Endothelial cell of umbilical vein (primary cell): Measurements from ENCODE around the gene FSIP1. TPM values are rescaled to one million over a fixed set of nuclear protein-coding genes. Genes with fewer than 3 reads are reported as not detected.

ENCODE experiments used
- BruUV-seq: library from RNA; stranded (reverse); fragments of 400-500 nt; replicated peaks from 2 replicates; lab custom pipeline; 2021; lab: Mats Ljungman, UMichigan
- CTCF ChIA-PET: fragments of 300-600, 350-600 bp; sonication (Branson Sonifier 250); formaldehyde crosslinking; loops from one replicate; lab custom pipeline; 2021; ENCODE audit warnings: antibody characterized with exemption, inconsistent platforms; lab: Charles Lee
- POLR2A ChIA-PET: fragments of 300-600, 350-600 bp; sonication (Branson Sonifier 250); formaldehyde crosslinking; loops from one replicate; lab custom pipeline; 2021; ENCODE audit warnings: antibody characterized with exemption, inconsistent platforms; lab: Charles Lee
- DNase-seq: peaks from one replicate; pipeline ENCODE4 v3.0.0-alpha.2; 2011; ENCODE audit warnings: low read depth, low spot score
- FAIRE-seq: peaks from 2 replicates; lab custom pipeline; 2011; peaks lifted over from hg19 to GRCh38; lab: Jason Lieb, UNC
- H2AFZ ChIP-seq: 2 replicates; pipeline ENCODE4 v1.6.0; 2012; ENCODE audit warnings: low read depth, low read length, control low read depth, inconsistent platforms
- H3K27ac ChIP-seq: 2 replicates; pipeline ENCODE4 v1.5.1; 2011; ENCODE audit warnings: low read depth, mild to moderate bottlenecking, control low read depth, low read length, moderate library complexity; ENCODE audit not compliant: insufficient read depth
- H3K27me3 ChIP-seq, 2 experiments: 2 replicates each; pipeline versions ENCODE4 v1.6.0 to v1.6.1; 2011; ENCODE audit warnings: low read length in 2 of 2, mixed read lengths in 1 of 2; ENCODE audit not compliant: control insufficient read depth in 2 of 2, insufficient read depth in 2 of 2
- H3K36me3 ChIP-seq, 2 experiments: 2 replicates in 1 of 2; 3 replicates in 1 of 2; pipeline ENCODE4 v1.5.1; 2011; ENCODE audit warnings: low read length in 2 of 2, mild to moderate bottlenecking in 1 of 2, moderate library complexity in 1 of 2; ENCODE audit not compliant: control insufficient read depth in 2 of 2, insufficient read depth in 2 of 2; ENCODE audit errors: extremely low read depth in 1 of 2
- H3K4me1 ChIP-seq: 3 replicates; pipeline ENCODE4 v1.5.1; 2011; ENCODE audit warnings: mild to moderate bottlenecking, low read length; ENCODE audit not compliant: control insufficient read depth, insufficient read depth; ENCODE audit errors: extremely low read depth
- H3K4me2 ChIP-seq: 2 replicates; pipeline ENCODE4 v1.6.1; 2011; ENCODE audit warnings: low read length, control low read depth, mixed read lengths; ENCODE audit not compliant: insufficient read depth
- H3K4me3 ChIP-seq, 3 experiments: fragments of 200-600 bp in 1 of 3; sonication (generic), shearing (Covaris generic) in 1 of 3; replicated peaks in 1 of 3; 2 replicates each; pipeline ENCODE4 v1.5.1; 2011 to 2016; ENCODE audit warnings: control low read depth in 3 of 3, low read length in 3 of 3, mild to moderate bottlenecking in 2 of 3, inconsistent platforms in 1 of 3, low read depth in 1 of 3, moderate library complexity in 1 of 3; ENCODE audit not compliant: insufficient read depth in 1 of 3
- H3K79me2 ChIP-seq: 2 replicates; pipeline ENCODE4 v1.6.0; 2012; ENCODE audit warnings: low read length, inconsistent platforms; ENCODE audit not compliant: control insufficient read depth, insufficient read depth
- H3K9ac ChIP-seq: replicated peaks from 2 replicates; pipeline ENCODE3; 2011; ENCODE audit warnings: low read length, control low read depth; ENCODE audit not compliant: insufficient read depth; ENCODE audit errors: extremely low read depth
- H3K9me1 ChIP-seq: replicated peaks from 3 replicates; pipeline ENCODE4 v1.6.0; 2011; ENCODE audit warnings: mild to moderate bottlenecking, low read length; ENCODE audit not compliant: control insufficient read depth, insufficient read depth; ENCODE audit errors: extremely low read depth
- H3K9me3 ChIP-seq: replicated peaks from 2 replicates; pipeline ENCODE4 v1.5.1; 2012; ENCODE audit warnings: low read length, inconsistent platforms; ENCODE audit not compliant: control insufficient read depth, insufficient read depth
- H4K20me1 ChIP-seq: replicated peaks from 2 replicates; pipeline ENCODE3; 2011; ENCODE audit warnings: mild to moderate bottlenecking, low read length; ENCODE audit not compliant: control insufficient read depth, insufficient read depth; ENCODE audit errors: extremely low read depth
- CTCF ChIP-seq, 2 donors: IDR thresholded peaks; 1 replicate in 1 of 2; 2 replicates in 1 of 2; pipeline ENCODE4 v1.5.1; 2011; ENCODE audit warnings: low read length in 2 of 2, mild to moderate bottlenecking in 2 of 2, moderate library complexity in 2 of 2, control low read depth in 1 of 2, inconsistent platforms in 1 of 2, low read depth in 1 of 2; ENCODE audit not compliant: insufficient read depth in 1 of 2; ENCODE audit errors: extremely low read depth in 1 of 2
- EZH2 ChIP-seq: IDR thresholded peaks from 2 replicates; pipeline ENCODE4 v1.6.1; 2012; ENCODE audit warnings: borderline replicate concordance, low read depth, mild to moderate bottlenecking, moderate library complexity, low read length, inconsistent platforms; ENCODE audit not compliant: severe bottlenecking
- FOS ChIP-seq: IDR thresholded peaks from 2 replicates; pipeline ENCODE4 v1.6.1; 2011; ENCODE audit warnings: mild to moderate bottlenecking, low read length, moderate library complexity, borderline replicate concordance; ENCODE audit not compliant: insufficient read depth
- GATA2 ChIP-seq: IDR thresholded peaks from 2 replicates; pipeline ENCODE4 v1.7.0; 2011; ENCODE audit warnings: low read depth, mild to moderate bottlenecking, moderate library complexity, mixed read lengths, low read length; ENCODE audit not compliant: insufficient read length, insufficient read depth
- JUN ChIP-seq: IDR thresholded peaks from 2 replicates; pipeline ENCODE4 v1.6.1; 2011; ENCODE audit warnings: borderline replicate concordance, low read depth; ENCODE audit not compliant: insufficient read length, insufficient read depth
- MAX ChIP-seq: IDR thresholded peaks from 2 replicates; pipeline ENCODE4 v1.6.1; 2011; ENCODE audit not compliant: insufficient read depth, insufficient read length
- MYC ChIP-seq: IDR thresholded peaks from one replicate; pipeline ENCODE4 v1.6.1; 2011; ENCODE audit warnings: mild to moderate bottlenecking, low read depth, low read length
- POLR2A ChIP-seq: IDR thresholded peaks from 2 replicates; pipeline ENCODE4 v1.6.1; 2012; ENCODE audit warnings: low read depth, mild to moderate bottlenecking, control low read depth, low read length
- POLR2AphosphoS5 ChIP-seq: IDR thresholded peaks from 2 replicates; pipeline ENCODE4 v1.6.1; 2012; ENCODE audit warnings: low read depth, mild to moderate bottlenecking, control low read depth, low read length, moderate library complexity; ENCODE audit not compliant: insufficient read depth
- dilution Hi-C: fragments of 300-500 bp; cut with MboI; formaldehyde crosslinking; loops from one replicate; pipeline ENCODE4 v1.15.0; 2019; ENCODE audit warnings: low sequenced_read_pairs; ENCODE audit not compliant: extremely low pct_ligation_motif_present
- intact Hi-C: fragments of 100-400 bp; cut with micrococcal nuclease; formaldehyde crosslinking; loops from one replicate; pipeline ENCODE4 v1.10.0; 2022
- polyA plus RNA-seq, 4 experiments: library from polyadenylated mRNA; depleted of rRNA in 3 of 4; stranded (reverse) in 3 of 4; unstranded in 1 of 4; fragments of >200 nt; gene quantifications; 2 replicates each; pipeline versions ENCODE4 v1.2.1 to v1.2.3, GENCODE V29; 2011 to 2012; ENCODE audit warnings: missing spikeins in 1 of 4
- total RNA-seq: library from RNA; stranded (reverse); gene quantifications from 2 replicates; pipeline ENCODE4 v1.2.3, GENCODE V29; 2021

FSIP1 gene
- total and polyA plus RNA-seq, 2 donors (not counting 3 experiments of a cell fraction or from before 2014, with no cell fraction given), result 0.23 to 1.1 TPM

- Histone ChIP-seq H3K9ac (no peak overlapping the region), H3K9me3 (no peaks in the 10 kb centered on the region), H3K79me2 (no peaks in the 10 kb centered on the region), H3K27ac (no peak overlapping the region), H3K4me2 (no peak overlapping the region), H3K27me3 (no peaks in the 10 kb centered on the region), H2AFZ (no peak overlapping the region), H4K20me1 (no peaks in the 10 kb centered on the region), H3K4me3 (no peak overlapping the region), H3K9me1 (no peaks in the 10 kb centered on the region), H3K4me1 (peaks cover 7% of the 10 kb centered on the region), H3K36me3 (no peaks in the 10 kb centered on the region)
- intact Hi-C loops, result loop anchor here (1.0 kb wide), 1 partner anchor 155 kb away; no protein-coding TSS in a partner anchor
- dilution Hi-C loops, result no loop called here
- ChIA-PET CTCF (interaction anchor here (1.3 to 16.6 kb wide), 3 partner anchors 53 to 155 kb away, joined by 3 to 379 read pairs (median 12); no protein-coding TSS in a partner anchor), POLR2A (interaction anchor here (5.3 kb wide), 1 partner anchor 155 kb away, joined by 49 read pairs; no protein-coding TSS in a partner anchor)
- DNase-seq (no peak), FAIRE-seq (no peak)
- TF ChIP-seq MAX, result no peak
- no peak for TF ChIP-seq POLR2AphosphoS5
- TF ChIP-seq CTCF (IDR thresholded peaks at IDR 0.05; ENCODE audit: extremely low read depth in 1 of 2, insufficient read depth in 1 of 2, low read depth in 1 of 2, low read length in 2 of 2), result peak; percentile 24 to 31
- BruUV-seq, result no TSS peak
These were observed 180.5 kb downstream of the FSIP1 start for GRCh38 chr15:39602143-39602542.

- no peak for FAIRE-seq
- H4K20me1 ChIP-seq, result no peaks in the 10 kb centered on the region
These were observed 182.8 kb downstream of the FSIP1 start for GRCh38 chr15:39599871-39600270.

More at GRCh38 chr15:39599871-39600270, 182.8 kb downstream of the FSIP1 start:
- Histone ChIP-seq H3K36me3 (peaks cover 2 to 12% of the 10 kb centered on the region in 2 experiments), H3K4me2 (no peak overlapping the region), H2AFZ (no peak overlapping the region), H3K4me1 (peaks cover 7% of the 10 kb centered on the region), H3K9me1 (no peaks in the 10 kb centered on the region), H3K27me3 (no peaks in the 10 kb centered on the region), H3K4me3 (no peak overlapping the region), H3K9ac (no peak overlapping the region), H3K79me2 (no peaks in the 10 kb centered on the region), H3K27ac (no peak overlapping the region), H3K9me3 (no peaks in the 10 kb centered on the region)
- TF ChIP-seq EZH2 (no peak), CTCF (IDR thresholded peaks at IDR 0.05; ENCODE audit: extremely low read depth in 1 of 2, insufficient read depth in 1 of 2, low read depth in 1 of 2, low read length in 2 of 2) (no peak), MAX (no peak), FOS (no peak), GATA2 (no peak), POLR2A (no peak), MYC (no peak), JUN (no peak), POLR2AphosphoS5 (no peak)
- no TSS peak for BruUV-seq
- peak; percentile 84 for DNase-seq
- ChIA-PET CTCF (interaction anchor here (0.6 to 16.6 kb wide), 11 partner anchors 11 to 183 kb away, joined by 3 to 379 read pairs (median 3); partner anchors contain the start of gene FSIP1), POLR2A (interaction anchor here (0.6 to 5.3 kb wide), 6 partner anchors 19 to 157 kb away, joined by 4 to 49 read pairs (median 12); partner anchors contain the start of gene THBS1)
- intact Hi-C loops, result loop anchor here (1.0 to 5.0 kb wide), 4 partner anchors 24 to 428 kb away; partner anchors contain the start of gene EIF2AK4
- dilution Hi-C loops, result no loop called here
